GM21528 (cell line): ENCODE measurements around the gene YWHAE.

Experiments
- ATAC-seq: cut with Tn5 transposase; IDR thresholded peaks from one replicate; pipeline ENCODE4 v1.9.1; 2021; ENCODE audit warnings: mild to moderate bottlenecking, moderate library complexity; ENCODE audit not compliant: unreplicated experiment, low FRiP score

YWHAE gene

GRCh38 chr17:1298606-1299005 lies 101.4 kb downstream of the YWHAE start:
- ATAC-seq = no peak
